Subcutaneous adipose tissue (tissue), 4 donors: ENCODE data around the gene MED17. TPM values are rescaled to one million over a fixed set of nuclear protein-coding genes. Genes with fewer than 3 reads are reported as not detected.

Experiments
- CTCF ChIP-seq: fragments of 450-650 bp; IDR thresholded peaks from one replicate; pipeline ENCODE4 v1.5.1; 2016; ENCODE audit warnings: low read depth, mild to moderate bottlenecking, control low read depth, antibody characterized with exemption, moderate library complexity
- small RNA-seq: library from RNA; depleted of rRNA; stranded (forward); fragments of <200 nt; gene quantifications from one replicate; pipeline ENCODE3, GENCODE V24; 2016
- total RNA-seq, 4 donors: library from RNA; depleted of rRNA; stranded (reverse); fragments of >200 nt; gene quantifications; one replicate each; pipeline ENCODE4 v1.1.0, GENCODE V29; 2016

MED17 gene
- total RNA-seq, 4 donors from 2014 or later: 20.4 to 28.9 (median 23.4) TPM

- TF ChIP-seq CTCF: no peak
Measured at GRCh38 chr11:93857413-93858120, 73.5 kb downstream of the MED17 start.

GRCh38 chr11:93858121-93858775 is 74.2 kb downstream of the MED17 start:
- TF ChIP-seq CTCF: no peak

- TF ChIP-seq CTCF: no peak
Measured at GRCh38 chr11:93861808-93862207, 77.7 kb downstream of the MED17 start.

Small RNAs within 50 kb of the gene (small RNA-seq; reads per million reads assigned to genes)
- 0.49 reads per million for gene RF00019
- gene SNORA40: not detected

Other genes with a start within 250 kb of the MED17 start
- gene SMCO4, start 240.9 kb upstream of the MED17 start, total RNA-seq: 10 to 100 TPM in 2 of 4 donors, 1 to 10 TPM in 2; 6.7 to 71.1 (median 13.5) TPM
- gene CEP295, start 122.6 kb upstream of the MED17 start, total RNA-seq: 10 to 100 TPM; 21.7 to 25.1 (median 23.9) TPM
- gene TAF1D, start 42.8 kb upstream of the MED17 start, total RNA-seq: 100 to 1,000 TPM in 3 of 4 donors, 10 to 100 TPM in 1; 96.5 to 208 (median 165) TPM
- gene C11orf54, start 42.6 kb upstream of the MED17 start, total RNA-seq: 10 to 100 TPM; 42.2 to 58.6 (median 50.5) TPM
- gene VSTM5, start 66.3 kb downstream of the MED17 start, total RNA-seq: not detected
- gene HEPHL1, start 237.1 kb downstream of the MED17 start, total RNA-seq: not detected